ENCODE results near the gene KIF4B. TPM values are rescaled to one million over a fixed set of nuclear protein-coding genes. Genes with fewer than 3 reads are reported as not detected.

KIF4B gene
- total and polyA plus RNA-seq, 2 of the 8 experiments (the other 6 are each of a cell fraction or from before 2014, with no cell fraction given): 0.02 to 0.15 TPM

- TF ChIP-seq, protein P1, sequence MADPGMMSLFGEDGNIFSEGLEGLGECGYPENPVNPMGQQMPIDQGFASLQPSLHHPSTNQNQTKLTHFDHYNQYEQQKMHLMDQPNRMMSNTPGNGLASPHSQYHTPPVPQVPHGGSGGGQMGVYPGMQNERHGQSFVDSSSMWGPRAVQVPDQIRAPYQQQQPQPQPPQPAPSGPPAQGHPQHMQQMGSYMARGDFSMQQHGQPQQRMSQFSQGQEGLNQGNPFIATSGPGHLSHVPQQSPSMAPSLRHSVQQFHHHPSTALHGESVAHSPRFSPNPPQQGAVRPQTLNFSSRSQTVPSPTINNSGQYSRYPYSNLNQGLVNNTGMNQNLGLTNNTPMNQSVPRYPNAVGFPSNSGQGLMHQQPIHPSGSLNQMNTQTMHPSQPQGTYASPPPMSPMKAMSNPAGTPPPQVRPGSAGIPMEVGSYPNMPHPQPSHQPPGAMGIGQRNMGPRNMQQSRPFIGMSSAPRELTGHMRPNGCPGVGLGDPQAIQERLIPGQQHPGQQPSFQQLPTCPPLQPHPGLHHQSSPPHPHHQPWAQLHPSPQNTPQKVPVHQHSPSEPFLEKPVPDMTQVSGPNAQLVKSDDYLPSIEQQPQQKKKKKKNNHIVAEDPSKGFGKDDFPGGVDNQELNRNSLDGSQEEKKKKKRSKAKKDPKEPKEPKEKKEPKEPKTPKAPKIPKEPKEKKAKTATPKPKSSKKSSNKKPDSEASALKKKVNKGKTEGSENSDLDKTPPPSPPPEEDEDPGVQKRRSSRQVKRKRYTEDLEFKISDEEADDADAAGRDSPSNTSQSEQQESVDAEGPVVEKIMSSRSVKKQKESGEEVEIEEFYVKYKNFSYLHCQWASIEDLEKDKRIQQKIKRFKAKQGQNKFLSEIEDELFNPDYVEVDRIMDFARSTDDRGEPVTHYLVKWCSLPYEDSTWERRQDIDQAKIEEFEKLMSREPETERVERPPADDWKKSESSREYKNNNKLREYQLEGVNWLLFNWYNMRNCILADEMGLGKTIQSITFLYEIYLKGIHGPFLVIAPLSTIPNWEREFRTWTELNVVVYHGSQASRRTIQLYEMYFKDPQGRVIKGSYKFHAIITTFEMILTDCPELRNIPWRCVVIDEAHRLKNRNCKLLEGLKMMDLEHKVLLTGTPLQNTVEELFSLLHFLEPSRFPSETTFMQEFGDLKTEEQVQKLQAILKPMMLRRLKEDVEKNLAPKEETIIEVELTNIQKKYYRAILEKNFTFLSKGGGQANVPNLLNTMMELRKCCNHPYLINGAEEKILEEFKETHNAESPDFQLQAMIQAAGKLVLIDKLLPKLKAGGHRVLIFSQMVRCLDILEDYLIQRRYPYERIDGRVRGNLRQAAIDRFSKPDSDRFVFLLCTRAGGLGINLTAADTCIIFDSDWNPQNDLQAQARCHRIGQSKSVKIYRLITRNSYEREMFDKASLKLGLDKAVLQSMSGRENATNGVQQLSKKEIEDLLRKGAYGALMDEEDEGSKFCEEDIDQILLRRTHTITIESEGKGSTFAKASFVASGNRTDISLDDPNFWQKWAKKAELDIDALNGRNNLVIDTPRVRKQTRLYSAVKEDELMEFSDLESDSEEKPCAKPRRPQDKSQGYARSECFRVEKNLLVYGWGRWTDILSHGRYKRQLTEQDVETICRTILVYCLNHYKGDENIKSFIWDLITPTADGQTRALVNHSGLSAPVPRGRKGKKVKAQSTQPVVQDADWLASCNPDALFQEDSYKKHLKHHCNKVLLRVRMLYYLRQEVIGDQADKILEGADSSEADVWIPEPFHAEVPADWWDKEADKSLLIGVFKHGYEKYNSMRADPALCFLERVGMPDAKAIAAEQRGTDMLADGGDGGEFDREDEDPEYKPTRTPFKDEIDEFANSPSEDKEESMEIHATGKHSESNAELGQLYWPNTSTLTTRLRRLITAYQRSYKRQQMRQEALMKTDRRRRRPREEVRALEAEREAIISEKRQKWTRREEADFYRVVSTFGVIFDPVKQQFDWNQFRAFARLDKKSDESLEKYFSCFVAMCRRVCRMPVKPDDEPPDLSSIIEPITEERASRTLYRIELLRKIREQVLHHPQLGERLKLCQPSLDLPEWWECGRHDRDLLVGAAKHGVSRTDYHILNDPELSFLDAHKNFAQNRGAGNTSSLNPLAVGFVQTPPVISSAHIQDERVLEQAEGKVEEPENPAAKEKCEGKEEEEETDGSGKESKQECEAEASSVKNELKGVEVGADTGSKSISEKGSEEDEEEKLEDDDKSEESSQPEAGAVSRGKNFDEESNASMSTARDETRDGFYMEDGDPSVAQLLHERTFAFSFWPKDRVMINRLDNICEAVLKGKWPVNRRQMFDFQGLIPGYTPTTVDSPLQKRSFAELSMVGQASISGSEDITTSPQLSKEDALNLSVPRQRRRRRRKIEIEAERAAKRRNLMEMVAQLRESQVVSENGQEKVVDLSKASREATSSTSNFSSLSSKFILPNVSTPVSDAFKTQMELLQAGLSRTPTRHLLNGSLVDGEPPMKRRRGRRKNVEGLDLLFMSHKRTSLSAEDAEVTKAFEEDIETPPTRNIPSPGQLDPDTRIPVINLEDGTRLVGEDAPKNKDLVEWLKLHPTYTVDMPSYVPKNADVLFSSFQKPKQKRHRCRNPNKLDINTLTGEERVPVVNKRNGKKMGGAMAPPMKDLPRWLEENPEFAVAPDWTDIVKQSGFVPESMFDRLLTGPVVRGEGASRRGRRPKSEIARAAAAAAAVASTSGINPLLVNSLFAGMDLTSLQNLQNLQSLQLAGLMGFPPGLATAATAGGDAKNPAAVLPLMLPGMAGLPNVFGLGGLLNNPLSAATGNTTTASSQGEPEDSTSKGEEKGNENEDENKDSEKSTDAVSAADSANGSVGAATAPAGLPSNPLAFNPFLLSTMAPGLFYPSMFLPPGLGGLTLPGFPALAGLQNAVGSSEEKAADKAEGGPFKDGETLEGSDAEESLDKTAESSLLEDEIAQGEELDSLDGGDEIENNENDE (IDR thresholded peaks at IDR 0.05; ENCODE audit: insufficient replicate concordance, low read length): no peak
- no peak for TF ChIP-seq CTBP2 (IDR thresholded peaks at IDR 0.05; ENCODE audit: borderline replicate concordance, insufficient read depth, insufficient read length, low read length)
- no peak for TF ChIP-seq SIX5 (IDR thresholded peaks at IDR 0.05; ENCODE audit: low read depth, low read length)
Measured at GRCh38 chr5:155040984-155041653, 27.6 kb downstream of the KIF4B start (continued).

Data from H1 (cell line).